ENCODE results near the gene RREB1.

- TF ChIP-seq, protein P1, sequence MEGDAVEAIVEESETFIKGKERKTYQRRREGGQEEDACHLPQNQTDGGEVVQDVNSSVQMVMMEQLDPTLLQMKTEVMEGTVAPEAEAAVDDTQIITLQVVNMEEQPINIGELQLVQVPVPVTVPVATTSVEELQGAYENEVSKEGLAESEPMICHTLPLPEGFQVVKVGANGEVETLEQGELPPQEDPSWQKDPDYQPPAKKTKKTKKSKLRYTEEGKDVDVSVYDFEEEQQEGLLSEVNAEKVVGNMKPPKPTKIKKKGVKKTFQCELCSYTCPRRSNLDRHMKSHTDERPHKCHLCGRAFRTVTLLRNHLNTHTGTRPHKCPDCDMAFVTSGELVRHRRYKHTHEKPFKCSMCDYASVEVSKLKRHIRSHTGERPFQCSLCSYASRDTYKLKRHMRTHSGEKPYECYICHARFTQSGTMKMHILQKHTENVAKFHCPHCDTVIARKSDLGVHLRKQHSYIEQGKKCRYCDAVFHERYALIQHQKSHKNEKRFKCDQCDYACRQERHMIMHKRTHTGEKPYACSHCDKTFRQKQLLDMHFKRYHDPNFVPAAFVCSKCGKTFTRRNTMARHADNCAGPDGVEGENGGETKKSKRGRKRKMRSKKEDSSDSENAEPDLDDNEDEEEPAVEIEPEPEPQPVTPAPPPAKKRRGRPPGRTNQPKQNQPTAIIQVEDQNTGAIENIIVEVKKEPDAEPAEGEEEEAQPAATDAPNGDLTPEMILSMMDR (IDR thresholded peaks at IDR 0.05; ENCODE audit: insufficient read depth, low read depth, low read length), result no peak
- TF ChIP-seq EZH2 (IDR thresholded peaks at IDR 0.05; ENCODE audit: insufficient read depth, low read length), result no peak
These were observed 100.0 kb downstream of the RREB1 start for GRCh38 chr6:7207720-7208119.
